ENCODE measurements around the gene ACLY. TPM values are rescaled to one million over a fixed set of nuclear protein-coding genes. Genes with fewer than 3 reads are reported as not detected.

ACLY gene
- total RNA-seq, 3 donors from 2014 or later: 80.3 to 95.2 (median 81.5) TPM

- Histone ChIP-seq H3K4me1 (ENCODE audit: low read depth) (peaks cover 16% of the 10 kb centered on the region), H3K9me3 (no peaks in the 10 kb centered on the region), H3K36me3 (ENCODE audit: low read depth) (no peaks in the 10 kb centered on the region), H3K4me3 (peak overlapping the region; percentile 38)
- peak; percentile 81 for ATAC-seq
- intact Hi-C loops (cut with DNase I, micrococcal nuclease): loop anchor here in 1 of 2 donors (10.0 kb wide), 1 partner anchor 149 kb away; the partner anchor contains the start of gene DHX58
- TF ChIP-seq, protein P1, sequence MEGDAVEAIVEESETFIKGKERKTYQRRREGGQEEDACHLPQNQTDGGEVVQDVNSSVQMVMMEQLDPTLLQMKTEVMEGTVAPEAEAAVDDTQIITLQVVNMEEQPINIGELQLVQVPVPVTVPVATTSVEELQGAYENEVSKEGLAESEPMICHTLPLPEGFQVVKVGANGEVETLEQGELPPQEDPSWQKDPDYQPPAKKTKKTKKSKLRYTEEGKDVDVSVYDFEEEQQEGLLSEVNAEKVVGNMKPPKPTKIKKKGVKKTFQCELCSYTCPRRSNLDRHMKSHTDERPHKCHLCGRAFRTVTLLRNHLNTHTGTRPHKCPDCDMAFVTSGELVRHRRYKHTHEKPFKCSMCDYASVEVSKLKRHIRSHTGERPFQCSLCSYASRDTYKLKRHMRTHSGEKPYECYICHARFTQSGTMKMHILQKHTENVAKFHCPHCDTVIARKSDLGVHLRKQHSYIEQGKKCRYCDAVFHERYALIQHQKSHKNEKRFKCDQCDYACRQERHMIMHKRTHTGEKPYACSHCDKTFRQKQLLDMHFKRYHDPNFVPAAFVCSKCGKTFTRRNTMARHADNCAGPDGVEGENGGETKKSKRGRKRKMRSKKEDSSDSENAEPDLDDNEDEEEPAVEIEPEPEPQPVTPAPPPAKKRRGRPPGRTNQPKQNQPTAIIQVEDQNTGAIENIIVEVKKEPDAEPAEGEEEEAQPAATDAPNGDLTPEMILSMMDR (IDR thresholded peaks at IDR 0.05): no peak
- peak; percentile 86 to 90 (median 88) for DNase-seq
Measured at GRCh38 chr17:41965694-41966462, 47.1 kb upstream of the ACLY start.

- ATAC-seq (peak; percentile 20), DNase-seq (peak; percentile 65 to 90 (median 80))
- H3K9me3 ChIP-seq: no peaks in the 10 kb centered on the region
- TF ChIP-seq, protein P1 (IDR thresholded peaks at IDR 0.05): peak; percentile 63
- H3K4me1 ChIP-seq (ENCODE audit: low read depth): peaks cover 11% of the 10 kb centered on the region
- intact Hi-C loops (cut with DNase I, micrococcal nuclease): loop anchor here in 1 of 2 donors (10.0 kb wide), 1 partner anchor 152 kb away; the partner anchor contains the start of gene DHX58
- H3K36me3 ChIP-seq (ENCODE audit: low read depth): no peaks in the 10 kb centered on the region
- no peak overlapping the region for H3K4me3 ChIP-seq
Measured at GRCh38 chr17:41962768-41963434, 44.1 kb upstream of the ACLY start.

DNA sequence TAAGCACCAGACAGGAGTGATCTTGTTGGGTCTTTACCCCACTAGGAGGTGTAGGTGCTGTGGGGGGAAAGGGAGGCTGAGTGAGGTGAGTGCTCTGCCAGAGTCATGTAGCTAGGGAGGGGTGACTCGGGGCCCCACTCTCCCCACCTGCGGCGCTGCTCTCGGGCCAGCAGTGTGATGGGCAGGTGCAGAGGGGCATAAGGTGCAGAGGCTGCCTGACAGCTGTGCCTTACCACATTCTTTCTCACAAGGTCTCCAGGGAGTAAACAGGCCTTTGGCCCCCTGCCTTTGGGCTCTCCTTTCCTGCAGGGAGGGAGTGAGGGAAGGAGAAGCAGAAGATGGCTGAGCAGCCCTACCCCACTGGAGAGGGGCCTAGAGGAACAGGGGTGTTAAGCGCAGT is 43.4 kb upstream of the ACLY start:
- DNase-seq (no peak), ATAC-seq (no peak)
- H3K4me3 ChIP-seq: no peak overlapping the region
- no peaks in the 10 kb centered on the region for H3K9me3 ChIP-seq
- intact Hi-C loops (cut with DNase I, micrococcal nuclease): loop anchor here in 1 of 2 donors (10.0 kb wide), 1 partner anchor 153 kb away; the partner anchor contains the start of gene DHX58
- TF ChIP-seq, protein P1 (IDR thresholded peaks at IDR 0.05): no peak
- no peaks in the 10 kb centered on the region for H3K36me3 ChIP-seq (ENCODE audit: low read depth)
- H3K4me1 ChIP-seq (ENCODE audit: low read depth): peaks cover 7% of the 10 kb centered on the region

- ATAC-seq (no peak), DNase-seq (no peak)
- Histone ChIP-seq H3K9me3 (no peaks in the 10 kb centered on the region), H3K4me3 (no peak overlapping the region), H3K36me3 (ENCODE audit: low read depth) (no peaks in the 10 kb centered on the region), H3K4me1 (ENCODE audit: low read depth) (peaks cover 2% of the 10 kb centered on the region)
- intact Hi-C loops (cut with DNase I, micrococcal nuclease): loop anchor here in 1 of 2 donors (10.0 kb wide), 1 partner anchor 155 kb away; the partner anchor contains the start of gene DHX58
- TF ChIP-seq, protein P1 (IDR thresholded peaks at IDR 0.05): no peak
Measured at GRCh38 chr17:41959336-41960095, 40.8 kb upstream of the ACLY start.

GRCh38 chr17:41959030-41959335 is 40.2 kb upstream of the ACLY start:
- Histone ChIP-seq H3K36me3 (ENCODE audit: low read depth) (no peaks in the 10 kb centered on the region), H3K4me1 (ENCODE audit: low read depth) (peaks cover 2% of the 10 kb centered on the region), H3K9me3 (no peaks in the 10 kb centered on the region), H3K4me3 (no peak overlapping the region)
- TF ChIP-seq, protein P1 (IDR thresholded peaks at IDR 0.05): no peak
- no peak for ATAC-seq
- intact Hi-C loops (cut with DNase I, micrococcal nuclease): no loop called here
- DNase-seq: no peak
